Activated B cell treated with CpG ODN at 0.5 μM for 24 hours (primary cell): ENCODE measurements around the gene TSEN34. TPM values are rescaled to one million over a fixed set of nuclear protein-coding genes. Genes with fewer than 3 reads are reported as not detected.
A peak's percentile ranks its signal among the peaks of the same experiment; 100 is the strongest.

Source experiments
- ATAC-seq: fragments of 200-7000 bp; cut with Tn5 transposase; one replicate; pipeline ENCODE4 v1.10.0; 2021; ENCODE audit warnings: low read depth, mild to moderate bottlenecking, moderate library complexity
- CTCF ChIA-PET: fragments of 350-600 bp; sonication (Branson Sonifier 250); formaldehyde crosslinking; loops from one replicate; lab custom pipeline; 2021; ENCODE audit warnings: antibody characterized with exemption; lab: Charles Lee
- POLR2A ChIA-PET: fragments of 350-600 bp; sonication (Branson Sonifier 250); formaldehyde crosslinking; loops from one replicate; lab custom pipeline; 2021; ENCODE audit warnings: antibody characterized with exemption; lab: Charles Lee
- DNase-seq: peaks from one replicate; pipeline ENCODE4 v3.0.0; 2022
- H3K27ac Mint-ChIP-seq: one replicate; pipeline ENCODE4 v1.8.0; 2020; ENCODE audit warnings: mixed read lengths
- H3K27me3 Mint-ChIP-seq: one replicate; pipeline ENCODE4 v1.8.0; 2021; ENCODE audit warnings: mixed read lengths
- H3K36me3 Mint-ChIP-seq: one replicate; pipeline ENCODE4 v1.8.0; 2021; ENCODE audit warnings: low read depth, mixed read lengths
- H3K4me1 Mint-ChIP-seq: one replicate; pipeline ENCODE4 v1.8.0; 2021; ENCODE audit warnings: mixed read lengths
- H3K4me3 Mint-ChIP-seq: one replicate; pipeline ENCODE4 v1.8.0; 2020; ENCODE audit warnings: mild to moderate bottlenecking, mixed read lengths
- H3K9me3 Mint-ChIP-seq: one replicate; pipeline ENCODE4 v1.8.0; 2020; ENCODE audit warnings: mixed read lengths
- CTCF ChIP-seq: fragments of 200-600 bp; IDR thresholded peaks from one replicate; pipeline ENCODE4 v1.8.0; 2022; ENCODE audit warnings: antibody characterized with exemption, mild to moderate bottlenecking
- intact Hi-C: fragments of 100-400 bp; cut with micrococcal nuclease; formaldehyde crosslinking; loops from one replicate; pipeline ENCODE4 v1.15.1; 2024
- total RNA-seq: library from RNA; stranded (reverse); gene quantifications from 2 replicates; pipeline ENCODE4 v1.2.3, GENCODE V29; 2022

Gene TSEN34
- total RNA-seq, 1 donor from 2014 or later = 15.0 TPM

- no peak for TF ChIP-seq CTCF
- POLR2A ChIA-PET = interaction anchor here (1.0 to 4.7 kb wide), 2 partner anchors 15 to 19 kb away, joined by 3 to 69 read pairs; partner anchors contain the start of gene CNOT3
- H3K27ac Mint-ChIP-seq = no peak overlapping the region
- H3K4me1 Mint-ChIP-seq = peaks cover 37% of the 10 kb centered on the region
- CTCF ChIA-PET = no interaction called here
- peaks cover 62% of the 10 kb centered on the region for H3K36me3 Mint-ChIP-seq
- DNase-seq = no peak
- ATAC-seq = no peak
- no peaks in the 10 kb centered on the region for H3K9me3 Mint-ChIP-seq
- no peaks in the 10 kb centered on the region for H3K27me3 Mint-ChIP-seq
- intact Hi-C loops = no loop called here
- H3K4me3 Mint-ChIP-seq = no peak overlapping the region
Observed at GRCh38 chr19:54156953-54157352, 34.2 kb upstream of the TSEN34 start.

- Mint-ChIP-seq H3K4me1 (peaks cover 46% of the 10 kb centered on the region), H3K27ac (peak overlapping the region; percentile 99), H3K36me3 (peaks cover 46% of the 10 kb centered on the region), H3K27me3 (peaks cover 2% of the 10 kb centered on the region), H3K4me3 (peak overlapping the region; percentile 100), H3K9me3 (no peaks in the 10 kb centered on the region)
- DNase-seq = no peak
- ATAC-seq = no peak
- ChIA-PET CTCF (interaction anchor here (0.8 to 1.5 kb wide), 7 partner anchors 9 to 232 kb away, joined by 3 to 4 read pairs (median 3); no protein-coding TSS in a partner anchor), POLR2A (interaction anchor here (0.6 to 4.7 kb wide), 16 partner anchors 15 to 1004 kb away, joined by 3 to 69 read pairs (median 5); partner anchors contain the start of genes CNOT3, LENG8, MBOAT7 and NDUFA3)
- intact Hi-C loops = loop anchor here (1.0 to 2.0 kb wide), 4 partner anchors 22 to 56 kb away; partner anchors contain the start of genes CNOT3, NDUFA3, PRPF31 and TFPT
- TF ChIP-seq CTCF = no peak
Observed at GRCh38 chr19:54158812-54159351, 32.2 kb upstream of the TSEN34 start.

GRCh38 chr19:54159352-54160181, 31.5 kb upstream of the TSEN34 start, which contains the start of gene LENG1:
Gene LENG1 (minus strand): TSS chr19:54159721. CDS start chr19:54159695, 26 bp downstream.
- DNase-seq = peak; percentile 84
- ATAC-seq = peak; percentile 85
- POLR2A ChIA-PET = interaction anchor here (0.6 to 4.7 kb wide), 16 partner anchors 16 to 1005 kb away, joined by 3 to 69 read pairs (median 5); partner anchors contain the start of genes CNOT3, LENG8, MBOAT7 and NDUFA3
- intact Hi-C loops = loop anchor here (1.0 to 10.0 kb wide), 6 partner anchors 22 to 290 kb away; partner anchors contain the start of genes CNOT3, LENG8, NDUFA3 and PRPF31
- H3K4me3 Mint-ChIP-seq = peak within 1 kb of the TSS; percentile 100
- H3K27ac Mint-ChIP-seq = peak within 1 kb of the TSS; percentile 99
- peaks cover 51% of the 10 kb centered on the region for H3K4me1 Mint-ChIP-seq
- CTCF ChIA-PET = interaction anchor here (0.8 to 1.5 kb wide), 7 partner anchors 9 to 231 kb away, joined by 3 to 4 read pairs (median 3); no protein-coding TSS in a partner anchor
- H3K27me3 Mint-ChIP-seq = peaks cover 8% of the 10 kb centered on the region
- no peaks in the 10 kb centered on the region for H3K9me3 Mint-ChIP-seq
- H3K36me3 Mint-ChIP-seq = peaks cover 39% of the 10 kb centered on the region
- TF ChIP-seq CTCF = no peak

- peaks cover 56% of the 10 kb centered on the region for H3K4me1 Mint-ChIP-seq
- H3K36me3 Mint-ChIP-seq = peaks cover 33% of the 10 kb centered on the region
- peak overlapping the region; percentile 100 for H3K4me3 Mint-ChIP-seq
- peak overlapping the region; percentile 99 for H3K27ac Mint-ChIP-seq
- CTCF ChIA-PET = interaction anchor here (1.0 to 1.5 kb wide), 4 partner anchors 9 to 231 kb away, joined by 3 to 4 read pairs (median 4); no protein-coding TSS in a partner anchor
- intact Hi-C loops = loop anchor here (1.0 to 10.0 kb wide), 2 partner anchors 135 to 289 kb away; partner anchors contain the start of gene LENG8
- no peaks in the 10 kb centered on the region for H3K9me3 Mint-ChIP-seq
- ATAC-seq (no peak), DNase-seq (no peak)
- H3K27me3 Mint-ChIP-seq = peaks cover 10% of the 10 kb centered on the region
- POLR2A ChIA-PET = interaction anchor here (0.7 to 4.7 kb wide), 9 partner anchors 22 to 288 kb away, joined by 4 to 69 read pairs (median 7); partner anchors contain the start of genes CNOT3, LENG8, MBOAT7 and NDUFA3
- TF ChIP-seq CTCF = no peak
Observed at GRCh38 chr19:54160182-54160811, 30.8 kb upstream of the TSEN34 start.
